Measurements from ENCODE around the gene ANKS6. TPM values are rescaled to one million over a fixed set of nuclear protein-coding genes. Genes with fewer than 3 reads are reported as not detected.

ANKS6 gene
- total RNA-seq, 1 donor from 2014 or later: 11.1 TPM

- no peak overlapping the region for H3K4me3 Mint-ChIP-seq
- H3K4me1 Mint-ChIP-seq (ENCODE audit: low read depth): no peaks in the 10 kb centered on the region
- no peaks in the 10 kb centered on the region for H3K9me3 Mint-ChIP-seq
- intact Hi-C loops (cut with micrococcal nuclease): no loop called here
- H3K36me3 Mint-ChIP-seq (ENCODE audit: low read depth): no peaks in the 10 kb centered on the region
- no peaks in the 10 kb centered on the region for H3K27me3 Mint-ChIP-seq (ENCODE audit: insufficient read depth)
- no peak for DNase-seq (ENCODE audit: low spot score)
- H3K27ac Mint-ChIP-seq: no peak overlapping the region
Measured at GRCh38 chr9:98830554-98830953, 34.2 kb upstream of the ANKS6 start.

GRCh38 chr9:98829766-98830165, 33.4 kb upstream of the ANKS6 start:
- DNase-seq (ENCODE audit: low spot score): no peak
- intact Hi-C loops (cut with micrococcal nuclease): no loop called here
- Mint-ChIP-seq H3K36me3 (ENCODE audit: low read depth) (no peaks in the 10 kb centered on the region), H3K27ac (no peak overlapping the region), H3K4me3 (no peak overlapping the region), H3K9me3 (no peaks in the 10 kb centered on the region), H3K27me3 (ENCODE audit: insufficient read depth) (no peaks in the 10 kb centered on the region), H3K4me1 (ENCODE audit: low read depth) (no peaks in the 10 kb centered on the region)

GRCh38 chr9:98826716-98827115, 30.4 kb upstream of the ANKS6 start:
- intact Hi-C loops (cut with micrococcal nuclease): no loop called here

GRCh38 chr9:98825414-98825813, 29.1 kb upstream of the ANKS6 start:
- no peak overlapping the region for H3K4me3 Mint-ChIP-seq
- no peaks in the 10 kb centered on the region for H3K4me1 Mint-ChIP-seq (ENCODE audit: low read depth)
- no peaks in the 10 kb centered on the region for H3K36me3 Mint-ChIP-seq (ENCODE audit: low read depth)
- no peaks in the 10 kb centered on the region for H3K27me3 Mint-ChIP-seq (ENCODE audit: insufficient read depth)
- intact Hi-C loops (cut with micrococcal nuclease): no loop called here
- DNase-seq (ENCODE audit: low spot score): no peak
- H3K27ac Mint-ChIP-seq: no peak overlapping the region
- H3K9me3 Mint-ChIP-seq: no peaks in the 10 kb centered on the region

More at GRCh38 chr9:98826716-98827115, 30.4 kb upstream of the ANKS6 start:
- Mint-ChIP-seq H3K9me3 (no peaks in the 10 kb centered on the region), H3K4me3 (no peak overlapping the region), H3K27me3 (ENCODE audit: insufficient read depth) (no peaks in the 10 kb centered on the region), H3K27ac (no peak overlapping the region), H3K36me3 (ENCODE audit: low read depth) (no peaks in the 10 kb centered on the region), H3K4me1 (ENCODE audit: low read depth) (no peaks in the 10 kb centered on the region)
- no peak for DNase-seq (ENCODE audit: low spot score)

GRCh38 chr9:98823666-98824334, 27.4 kb upstream of the ANKS6 start:
- intact Hi-C loops (cut with micrococcal nuclease): no loop called here
- no peaks in the 10 kb centered on the region for H3K4me1 Mint-ChIP-seq (ENCODE audit: low read depth)
- H3K4me3 Mint-ChIP-seq: no peak overlapping the region
- no peaks in the 10 kb centered on the region for H3K27me3 Mint-ChIP-seq (ENCODE audit: insufficient read depth)
- H3K9me3 Mint-ChIP-seq: peaks cover 2% of the 10 kb centered on the region
- DNase-seq (ENCODE audit: low spot score): no peak
- no peaks in the 10 kb centered on the region for H3K36me3 Mint-ChIP-seq (ENCODE audit: low read depth)
- H3K27ac Mint-ChIP-seq: no peak overlapping the region

GRCh38 chr9:98822661-98823060, 26.3 kb upstream of the ANKS6 start:
- Mint-ChIP-seq H3K4me3 (no peak overlapping the region), H3K27me3 (ENCODE audit: insufficient read depth) (no peaks in the 10 kb centered on the region), H3K36me3 (ENCODE audit: low read depth) (no peaks in the 10 kb centered on the region), H3K27ac (no peak overlapping the region), H3K9me3 (peaks cover 5% of the 10 kb centered on the region), H3K4me1 (ENCODE audit: low read depth) (no peaks in the 10 kb centered on the region)
- intact Hi-C loops (cut with micrococcal nuclease): no loop called here
- DNase-seq (ENCODE audit: low spot score): no peak

- Mint-ChIP-seq H3K27ac (no peak overlapping the region), H3K4me1 (ENCODE audit: low read depth) (no peaks in the 10 kb centered on the region), H3K9me3 (peaks cover 5% of the 10 kb centered on the region), H3K4me3 (no peak overlapping the region), H3K36me3 (ENCODE audit: low read depth) (no peaks in the 10 kb centered on the region), H3K27me3 (ENCODE audit: insufficient read depth) (no peaks in the 10 kb centered on the region)
- intact Hi-C loops (cut with micrococcal nuclease): no loop called here
- no peak for DNase-seq (ENCODE audit: low spot score)
Measured at GRCh38 chr9:98821831-98822230, 25.5 kb upstream of the ANKS6 start.

- no peaks in the 10 kb centered on the region for H3K36me3 Mint-ChIP-seq (ENCODE audit: low read depth)
- no peak overlapping the region for H3K27ac Mint-ChIP-seq
- H3K9me3 Mint-ChIP-seq: peaks cover 5% of the 10 kb centered on the region
- H3K27me3 Mint-ChIP-seq (ENCODE audit: insufficient read depth): no peaks in the 10 kb centered on the region
- intact Hi-C loops (cut with micrococcal nuclease): no loop called here
- no peaks in the 10 kb centered on the region for H3K4me1 Mint-ChIP-seq (ENCODE audit: low read depth)
- H3K4me3 Mint-ChIP-seq: no peak overlapping the region
- no peak for DNase-seq (ENCODE audit: low spot score)
Measured at GRCh38 chr9:98819231-98819630, 22.9 kb upstream of the ANKS6 start.

- peaks cover 5% of the 10 kb centered on the region for H3K9me3 Mint-ChIP-seq
- H3K4me1 Mint-ChIP-seq (ENCODE audit: low read depth): no peaks in the 10 kb centered on the region
- no peak overlapping the region for H3K4me3 Mint-ChIP-seq
- intact Hi-C loops (cut with micrococcal nuclease): no loop called here
- no peak overlapping the region for H3K27ac Mint-ChIP-seq
- no peak for DNase-seq (ENCODE audit: low spot score)
- H3K27me3 Mint-ChIP-seq (ENCODE audit: insufficient read depth): no peaks in the 10 kb centered on the region
- H3K36me3 Mint-ChIP-seq (ENCODE audit: low read depth): no peaks in the 10 kb centered on the region
Measured at GRCh38 chr9:98818764-98819163, 22.4 kb upstream of the ANKS6 start.

GRCh38 chr9:98815391-98815951, 19.1 kb upstream of the ANKS6 start:
- Mint-ChIP-seq H3K4me3 (no peak overlapping the region), H3K9me3 (peaks cover 9% of the 10 kb centered on the region)
- intact Hi-C loops (cut with micrococcal nuclease): no loop called here

GRCh38 chr9:98811051-98811650, 14.8 kb upstream of the ANKS6 start:
- peaks cover 2% of the 10 kb centered on the region for H3K36me3 Mint-ChIP-seq (ENCODE audit: low read depth)
- peaks cover 35% of the 10 kb centered on the region for H3K27me3 Mint-ChIP-seq (ENCODE audit: insufficient read depth)
- DNase-seq (ENCODE audit: low spot score): no peak
- no peak overlapping the region for H3K27ac Mint-ChIP-seq
- intact Hi-C loops (cut with micrococcal nuclease): no loop called here
- H3K9me3 Mint-ChIP-seq: peaks cover 3% of the 10 kb centered on the region
- no peak overlapping the region for H3K4me3 Mint-ChIP-seq
- peaks cover 12% of the 10 kb centered on the region for H3K4me1 Mint-ChIP-seq (ENCODE audit: low read depth)

More at GRCh38 chr9:98815391-98815951, 19.1 kb upstream of the ANKS6 start:
- Mint-ChIP-seq H3K4me1 (ENCODE audit: low read depth) (no peaks in the 10 kb centered on the region), H3K36me3 (ENCODE audit: low read depth) (peaks cover 2% of the 10 kb centered on the region), H3K27ac (no peak overlapping the region), H3K27me3 (ENCODE audit: insufficient read depth) (peaks cover 9% of the 10 kb centered on the region)
- DNase-seq (ENCODE audit: low spot score): no peak

- intact Hi-C loops (cut with micrococcal nuclease): no loop called here
- H3K4me1 Mint-ChIP-seq (ENCODE audit: low read depth): peaks cover 12% of the 10 kb centered on the region
- H3K9me3 Mint-ChIP-seq: peaks cover 3% of the 10 kb centered on the region
- peaks cover 43% of the 10 kb centered on the region for H3K27me3 Mint-ChIP-seq (ENCODE audit: insufficient read depth)
- no peak for DNase-seq (ENCODE audit: low spot score)
- no peak overlapping the region for H3K27ac Mint-ChIP-seq
- H3K4me3 Mint-ChIP-seq: no peak overlapping the region
- peaks cover 2% of the 10 kb centered on the region for H3K36me3 Mint-ChIP-seq (ENCODE audit: low read depth)
Measured at GRCh38 chr9:98810102-98810842, 13.9 kb upstream of the ANKS6 start.
